Measurements from ENCODE around the gene COG2.

GRCh38 chr1:230705289-230706019 lies 63.2 kb downstream of the COG2 start:
- TF ChIP-seq, protein P1, sequence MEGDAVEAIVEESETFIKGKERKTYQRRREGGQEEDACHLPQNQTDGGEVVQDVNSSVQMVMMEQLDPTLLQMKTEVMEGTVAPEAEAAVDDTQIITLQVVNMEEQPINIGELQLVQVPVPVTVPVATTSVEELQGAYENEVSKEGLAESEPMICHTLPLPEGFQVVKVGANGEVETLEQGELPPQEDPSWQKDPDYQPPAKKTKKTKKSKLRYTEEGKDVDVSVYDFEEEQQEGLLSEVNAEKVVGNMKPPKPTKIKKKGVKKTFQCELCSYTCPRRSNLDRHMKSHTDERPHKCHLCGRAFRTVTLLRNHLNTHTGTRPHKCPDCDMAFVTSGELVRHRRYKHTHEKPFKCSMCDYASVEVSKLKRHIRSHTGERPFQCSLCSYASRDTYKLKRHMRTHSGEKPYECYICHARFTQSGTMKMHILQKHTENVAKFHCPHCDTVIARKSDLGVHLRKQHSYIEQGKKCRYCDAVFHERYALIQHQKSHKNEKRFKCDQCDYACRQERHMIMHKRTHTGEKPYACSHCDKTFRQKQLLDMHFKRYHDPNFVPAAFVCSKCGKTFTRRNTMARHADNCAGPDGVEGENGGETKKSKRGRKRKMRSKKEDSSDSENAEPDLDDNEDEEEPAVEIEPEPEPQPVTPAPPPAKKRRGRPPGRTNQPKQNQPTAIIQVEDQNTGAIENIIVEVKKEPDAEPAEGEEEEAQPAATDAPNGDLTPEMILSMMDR (IDR thresholded peaks at IDR 0.05 in 4 of 5, conservative IDR thresholded peaks at IDR 0.05 in 1 of 5): no peak
- TF ChIP-seq POLR2A (IDR thresholded peaks at IDR 0.05): no peak

Data from gastrocnemius medialis (tissue), 4 donors.